ENCODE data around the gene AGBL4.

DNA sequence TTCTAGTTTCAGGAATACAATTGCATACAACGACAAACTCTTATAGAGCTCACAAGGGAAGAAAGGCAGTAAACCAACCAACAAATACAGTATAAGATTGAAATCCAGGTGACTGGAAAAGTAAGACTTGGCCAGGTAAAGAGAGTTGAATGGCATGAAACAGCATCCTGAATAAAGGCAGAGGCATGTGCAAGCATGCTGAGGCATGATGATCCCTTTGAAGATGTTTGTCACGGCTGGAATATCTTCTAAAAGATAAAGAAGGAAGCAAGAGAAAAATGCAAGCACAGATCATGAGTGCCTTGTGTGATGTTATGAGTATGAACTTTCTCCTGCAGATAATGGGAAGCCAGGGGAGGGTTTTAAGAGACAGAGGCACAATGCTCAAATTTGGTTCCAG is 1468.5 kb downstream of the AGBL4 start:
- TF ChIP-seq, protein P1, sequence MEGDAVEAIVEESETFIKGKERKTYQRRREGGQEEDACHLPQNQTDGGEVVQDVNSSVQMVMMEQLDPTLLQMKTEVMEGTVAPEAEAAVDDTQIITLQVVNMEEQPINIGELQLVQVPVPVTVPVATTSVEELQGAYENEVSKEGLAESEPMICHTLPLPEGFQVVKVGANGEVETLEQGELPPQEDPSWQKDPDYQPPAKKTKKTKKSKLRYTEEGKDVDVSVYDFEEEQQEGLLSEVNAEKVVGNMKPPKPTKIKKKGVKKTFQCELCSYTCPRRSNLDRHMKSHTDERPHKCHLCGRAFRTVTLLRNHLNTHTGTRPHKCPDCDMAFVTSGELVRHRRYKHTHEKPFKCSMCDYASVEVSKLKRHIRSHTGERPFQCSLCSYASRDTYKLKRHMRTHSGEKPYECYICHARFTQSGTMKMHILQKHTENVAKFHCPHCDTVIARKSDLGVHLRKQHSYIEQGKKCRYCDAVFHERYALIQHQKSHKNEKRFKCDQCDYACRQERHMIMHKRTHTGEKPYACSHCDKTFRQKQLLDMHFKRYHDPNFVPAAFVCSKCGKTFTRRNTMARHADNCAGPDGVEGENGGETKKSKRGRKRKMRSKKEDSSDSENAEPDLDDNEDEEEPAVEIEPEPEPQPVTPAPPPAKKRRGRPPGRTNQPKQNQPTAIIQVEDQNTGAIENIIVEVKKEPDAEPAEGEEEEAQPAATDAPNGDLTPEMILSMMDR (CRISPR knock-in tag; IDR thresholded peaks at IDR 0.05): no peak
- TF ChIP-seq CBX2 (IDR thresholded peaks at IDR 0.05; ENCODE audit: low read depth, low read length) (no peak), CBX2 (CRISPR knock-in tag; IDR thresholded peaks at IDR 0.05; ENCODE audit: low read depth) (no peak)
